HS-5 (cell line): ENCODE results near the gene EPHA1.
"Not testable (repeated sequence)": the region's sequence is repeated elsewhere in the genome, so short reads cannot be mapped to it uniquely, and the experiment has no call there.

Source experiments
- DNase-seq: peaks from one replicate; pipeline ENCODE4 v3.0.0-alpha.2; 2012; ENCODE audit warnings: low read depth

Gene EPHA1

DNA sequence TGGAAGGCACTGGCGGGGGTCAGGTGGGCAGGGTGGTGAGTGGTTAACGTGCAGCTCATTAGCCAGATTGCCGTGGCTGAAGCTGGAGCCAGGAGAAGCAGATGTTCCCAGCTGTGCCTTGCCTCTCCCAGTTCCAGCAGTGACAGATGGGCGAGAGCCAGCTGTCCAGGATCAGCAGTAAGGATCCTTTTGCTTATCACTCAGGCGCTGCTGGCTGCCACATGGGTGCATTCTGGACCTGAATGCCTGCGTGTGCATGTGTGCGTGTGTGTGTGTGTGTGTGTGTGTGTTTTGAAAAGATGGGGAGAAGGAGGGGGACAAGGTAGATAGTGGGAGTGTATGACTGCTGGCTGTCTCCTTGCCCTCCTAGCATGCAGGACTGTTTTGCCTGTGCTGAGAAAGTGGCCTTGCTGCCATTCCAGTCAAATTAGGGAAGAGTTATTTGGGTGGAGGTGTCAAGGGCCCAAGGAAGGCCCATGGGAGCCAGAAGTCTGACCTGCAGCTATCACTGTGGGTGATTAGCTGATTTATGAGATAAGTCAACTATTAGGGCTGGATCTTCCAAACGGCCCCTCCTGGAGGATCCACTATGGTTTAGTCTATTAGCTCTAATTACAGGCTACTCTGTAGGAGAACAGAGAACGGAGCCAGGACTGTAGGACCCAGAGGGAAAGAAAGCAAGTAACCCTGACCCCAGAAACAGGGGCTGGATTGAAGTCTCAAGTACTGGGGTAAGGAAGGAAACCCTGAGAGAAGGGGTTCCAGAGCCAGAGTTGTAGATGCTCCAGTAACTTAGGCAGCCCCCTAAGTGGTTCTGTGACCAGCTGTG lies 3.3 kb downstream of the EPHA1 start:
- DNase-seq: no peak

DNA sequence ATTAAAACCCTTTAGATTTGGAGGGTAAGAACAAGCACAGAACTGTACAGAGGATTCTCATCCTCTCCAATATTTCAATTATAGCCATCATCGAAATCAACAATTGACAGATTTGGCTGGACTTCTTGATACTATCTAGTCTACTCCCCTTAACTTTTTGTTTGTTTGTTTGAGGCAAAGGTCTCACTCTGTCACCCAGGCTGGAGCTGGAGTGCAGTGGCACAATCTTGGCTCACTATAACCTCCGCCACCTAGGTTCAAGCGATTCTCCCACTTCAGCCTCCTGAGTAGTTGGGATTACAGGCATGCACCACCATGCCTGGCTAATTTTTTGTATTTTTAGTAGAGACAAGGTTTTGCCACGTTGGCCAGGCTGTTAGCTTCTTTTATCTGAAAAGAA lies 6.4 kb downstream of the EPHA1 start:
- not testable (repeated sequence) for DNase-seq

DNA sequence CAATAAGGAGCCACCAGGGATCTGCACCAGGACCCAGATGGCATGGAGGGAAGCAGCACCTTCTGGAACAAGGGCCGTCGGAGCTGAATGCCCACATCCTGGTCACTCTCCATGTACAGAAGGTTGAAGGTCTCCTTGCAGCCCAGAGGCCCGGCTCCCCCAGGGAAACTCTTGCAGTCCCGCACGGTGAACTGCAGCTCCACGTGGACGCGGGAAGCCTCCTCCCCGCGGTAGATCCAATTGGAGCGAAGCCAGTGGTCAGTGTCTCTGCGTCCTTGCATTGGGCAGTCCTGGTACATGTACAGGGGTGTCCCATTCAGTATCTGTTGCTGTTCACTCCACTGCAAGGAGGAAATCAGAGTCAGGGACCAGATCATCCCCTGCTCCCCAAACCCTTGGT lies 7.4 kb downstream of the EPHA1 start:
- DNase-seq: no peak

DNA sequence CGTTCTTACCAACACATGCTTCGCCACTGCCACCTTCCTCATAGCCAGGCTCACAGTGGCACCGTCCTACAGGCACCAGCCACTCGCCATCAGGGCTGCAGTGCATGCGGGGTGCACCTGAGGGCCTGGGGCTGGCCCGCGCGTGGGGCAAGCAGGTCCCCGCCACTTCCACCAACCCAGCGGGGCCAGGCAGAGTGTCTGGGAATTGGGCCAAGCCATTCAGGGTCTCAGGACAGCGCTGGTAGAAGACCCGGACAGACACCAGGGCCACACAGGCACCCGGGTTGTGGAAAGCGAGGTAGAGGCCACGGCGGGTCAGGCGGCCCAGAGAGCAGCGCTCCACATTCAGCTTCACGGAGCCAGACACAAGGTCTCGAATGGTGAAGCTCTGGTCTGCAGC lies 9.0 kb downstream of the EPHA1 start:
- DNase-seq: no peak

DNA sequence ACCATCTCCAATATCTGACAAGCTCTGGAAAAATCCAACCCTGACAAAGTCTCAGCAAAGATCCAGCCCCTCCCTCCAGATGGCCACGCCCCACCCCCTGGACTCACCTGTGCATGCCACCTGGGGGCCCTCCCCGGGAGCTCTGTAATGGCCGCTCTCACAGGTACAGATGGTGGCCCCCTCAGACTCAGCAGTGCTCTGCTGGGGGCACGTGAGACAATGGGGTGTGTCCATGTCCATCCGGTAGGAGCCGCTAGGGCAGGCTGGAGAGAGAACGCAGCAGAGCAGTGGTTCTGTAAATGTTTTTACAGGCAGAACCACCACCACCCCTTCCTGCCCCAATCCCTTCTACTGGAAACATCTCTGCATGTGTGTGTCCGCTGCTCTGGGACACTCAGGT lies 9.5 kb downstream of the EPHA1 start:
- no peak for DNase-seq

DNA sequence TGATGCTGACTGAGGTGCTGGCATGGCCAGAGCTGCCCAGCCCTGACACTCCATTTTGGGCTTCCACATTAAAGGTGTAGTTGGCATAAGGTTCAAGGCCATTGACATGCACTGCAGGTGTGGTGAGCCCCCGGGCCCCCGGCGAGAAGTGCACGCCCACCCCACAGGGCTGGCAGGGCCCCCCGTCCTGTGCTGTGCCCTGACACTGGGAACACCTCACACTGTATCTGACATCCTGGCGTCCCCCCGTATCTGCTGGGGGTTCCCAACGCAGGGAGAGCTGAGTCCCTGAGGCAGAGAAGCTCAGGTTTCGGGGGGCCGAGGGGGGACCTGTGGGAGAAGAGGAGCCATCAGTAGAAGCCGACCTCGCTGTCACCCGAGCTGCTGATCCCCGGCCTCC lies 10.0 kb downstream of the EPHA1 start:
- no peak for DNase-seq

DNA sequence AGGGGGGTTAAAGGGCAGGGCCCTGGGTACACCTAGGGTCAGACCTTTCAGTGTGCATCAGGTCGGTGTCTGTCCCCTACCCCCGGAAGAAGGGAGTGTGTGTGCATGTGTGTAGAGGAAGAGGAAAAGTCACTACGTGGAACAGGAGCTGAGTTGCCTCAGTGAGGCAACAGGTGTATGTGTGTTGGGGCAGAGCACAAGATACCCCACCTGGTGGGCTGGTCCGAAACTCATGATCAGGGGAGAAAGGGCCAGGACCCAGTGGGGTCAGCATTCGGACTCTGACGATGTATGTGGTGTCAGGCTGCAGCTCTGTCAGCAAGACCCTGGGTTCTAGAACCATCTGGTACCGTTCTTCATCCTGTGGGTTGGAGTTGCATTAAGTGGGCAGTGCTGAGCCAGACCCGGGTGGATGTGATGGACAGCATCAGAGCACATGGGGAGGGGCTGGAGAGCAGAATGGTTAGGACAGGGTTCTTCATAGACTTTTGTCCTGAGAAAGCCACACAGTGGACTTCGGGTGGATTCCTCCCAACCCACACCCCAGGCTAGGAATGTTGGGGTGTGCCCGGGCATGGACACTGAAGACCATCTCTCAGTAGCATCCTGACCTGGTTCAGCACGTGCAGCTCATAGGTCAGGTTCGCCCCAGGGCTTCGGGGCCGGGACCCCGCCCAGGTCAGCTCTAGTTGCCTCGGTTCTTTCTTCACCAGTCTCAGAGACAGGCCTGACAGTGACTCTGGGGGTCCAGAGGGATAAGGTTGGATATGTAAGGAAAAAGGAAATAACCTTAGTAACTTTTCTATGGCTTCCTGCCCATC lies 10.7 kb downstream of the EPHA1 start:
- DNase-seq: no peak

DNA sequence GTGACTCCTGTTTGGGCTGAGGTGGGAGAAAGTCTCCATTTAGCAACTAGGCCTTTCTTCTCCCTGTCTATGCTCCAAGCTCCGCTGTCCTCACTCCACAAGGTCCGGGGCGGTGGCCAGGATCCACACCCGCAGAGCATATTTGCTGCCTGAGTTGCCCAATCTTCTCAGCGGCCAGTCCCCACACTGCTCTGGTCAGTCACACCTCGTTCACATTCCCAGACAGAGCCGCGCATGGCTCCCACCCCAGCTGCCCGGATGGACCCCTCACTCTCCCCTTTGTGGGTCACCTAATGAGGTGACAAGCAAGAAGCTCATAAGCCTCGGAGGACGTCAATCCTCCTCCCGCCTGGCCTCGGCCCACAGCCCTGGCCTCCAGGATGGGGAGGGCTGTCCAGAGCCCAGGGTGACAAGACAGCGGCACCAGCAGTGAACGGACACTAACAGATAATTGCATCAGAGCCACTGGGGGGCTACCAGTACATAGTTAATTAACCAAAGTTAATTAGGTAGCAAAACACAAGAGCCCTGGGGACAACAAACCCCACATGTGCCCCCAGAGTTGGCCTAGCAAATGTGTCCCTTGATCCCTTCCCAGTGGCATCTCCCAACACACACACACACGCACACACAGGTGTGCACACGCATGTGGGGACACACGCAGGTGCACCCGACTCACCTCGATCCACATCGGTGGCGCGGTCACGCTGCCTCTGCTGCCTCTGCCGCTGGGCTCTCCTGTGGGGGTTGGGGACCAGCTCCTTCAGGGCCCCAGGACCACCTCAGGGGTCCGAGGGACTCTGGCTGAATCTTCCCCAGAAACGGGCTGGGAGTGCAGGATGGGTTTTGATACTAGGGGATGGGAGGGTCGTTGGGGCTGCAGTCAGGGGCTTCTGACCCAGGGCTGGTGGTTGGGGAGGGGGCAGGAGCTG lies 11.8 kb downstream of the EPHA1 start:
- no peak for DNase-seq

DNA sequence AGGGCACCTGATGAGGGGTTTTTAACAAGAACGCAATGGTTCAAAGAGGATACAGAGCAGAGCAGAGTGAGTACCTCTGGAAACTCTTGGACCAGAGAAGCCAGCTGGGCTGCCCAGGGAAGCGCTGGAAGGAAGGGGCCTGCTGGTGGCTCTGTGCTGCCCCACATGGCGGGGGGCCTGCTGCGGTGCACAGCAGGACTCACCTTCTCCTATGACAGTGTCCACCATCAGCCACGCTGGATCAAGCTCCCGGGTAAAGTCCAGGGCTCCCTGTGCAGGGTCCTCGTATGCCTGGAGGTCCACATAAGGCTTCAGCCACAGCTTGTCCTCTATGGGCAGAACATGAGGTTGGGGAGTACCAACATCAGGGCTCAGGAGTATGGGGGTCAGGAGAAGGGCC lies 12.5 kb downstream of the EPHA1 start:
- no peak for DNase-seq

DNA sequence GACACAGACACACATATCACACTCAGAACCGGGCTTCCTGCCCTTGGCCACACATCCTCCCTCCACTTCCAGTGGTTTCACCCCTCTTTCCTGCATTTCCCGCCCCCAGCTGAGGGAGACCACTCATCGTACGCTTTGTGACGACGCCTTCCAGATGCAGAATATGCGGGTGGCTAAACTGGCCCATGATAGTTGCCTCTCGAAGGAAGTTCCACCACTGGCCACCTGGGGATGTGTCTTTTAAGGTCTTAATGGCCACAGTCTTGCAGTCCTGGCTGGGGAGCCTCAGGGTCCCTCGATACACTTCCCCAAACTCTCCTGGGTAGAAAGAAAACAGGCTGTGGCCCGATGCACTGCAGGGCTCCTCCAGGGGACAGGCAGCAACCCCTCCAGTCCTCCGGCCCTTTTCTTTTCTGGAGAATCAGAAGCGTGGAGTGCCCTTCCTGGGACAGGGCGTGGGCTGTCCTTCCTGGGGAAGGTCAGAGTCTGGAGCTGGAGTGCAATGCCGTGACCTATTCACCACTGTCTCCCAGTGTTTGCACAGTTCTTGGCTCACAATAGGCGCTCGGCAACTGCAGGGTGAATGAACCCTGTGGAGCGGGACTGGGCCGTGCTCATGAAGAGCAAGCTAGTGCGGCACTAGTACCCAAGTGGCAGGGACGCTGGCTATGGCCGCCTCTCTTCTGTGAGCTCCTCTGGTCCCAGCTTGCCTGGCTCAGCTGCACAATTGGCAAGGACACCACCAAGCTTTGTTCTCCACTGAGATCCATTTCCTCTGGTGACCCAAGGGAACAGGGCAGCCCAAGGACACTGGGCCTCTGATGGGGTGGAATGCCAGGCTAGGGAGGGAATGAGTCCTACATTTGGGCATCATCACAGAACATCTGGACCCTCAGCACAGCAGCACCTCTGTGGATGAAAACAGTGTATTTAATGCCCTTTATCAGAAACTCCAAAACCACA lies 13.2 kb downstream of the EPHA1 start:
- DNase-seq: no peak

DNA sequence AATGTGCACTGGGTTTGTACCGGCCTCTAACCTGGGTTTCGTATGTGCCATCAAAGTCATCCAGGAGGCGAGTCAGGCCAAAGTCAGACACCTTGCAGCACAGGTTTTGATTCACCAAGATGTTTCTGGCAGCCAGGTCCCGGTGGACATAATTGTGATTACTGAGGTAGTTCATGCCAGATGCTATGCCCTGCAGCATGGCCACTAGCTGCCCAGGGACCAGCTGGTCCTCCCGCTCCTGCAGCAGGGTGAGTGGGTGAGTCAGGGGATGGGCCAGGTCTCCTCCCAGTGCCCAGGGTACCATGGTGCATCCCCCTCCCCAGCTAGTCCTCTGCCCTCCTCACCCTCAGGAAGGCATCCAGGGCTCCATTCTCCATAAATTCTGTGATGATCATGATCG lies 13.9 kb downstream of the EPHA1 start:
- DNase-seq: no peak

DNA sequence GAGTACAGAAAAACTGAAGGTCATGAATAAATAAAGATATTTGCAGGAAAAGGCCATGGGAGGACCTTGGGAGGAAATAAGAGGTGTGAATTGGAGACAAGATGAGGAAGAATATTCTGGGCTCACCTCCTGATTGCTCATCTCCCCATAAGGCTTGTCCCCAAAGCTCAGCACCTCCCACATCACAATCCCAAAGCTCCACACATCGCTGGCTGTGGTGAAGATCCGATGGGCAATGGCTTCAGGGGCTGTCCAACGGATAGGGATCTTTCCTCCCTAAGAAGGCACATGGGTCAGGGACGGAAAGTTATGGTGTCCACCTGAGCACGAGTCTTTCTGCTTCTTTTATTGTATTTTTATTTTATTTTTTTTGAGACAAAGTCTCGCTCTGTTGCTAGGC lies 14.6 kb downstream of the EPHA1 start:
- no peak for DNase-seq

DNA sequence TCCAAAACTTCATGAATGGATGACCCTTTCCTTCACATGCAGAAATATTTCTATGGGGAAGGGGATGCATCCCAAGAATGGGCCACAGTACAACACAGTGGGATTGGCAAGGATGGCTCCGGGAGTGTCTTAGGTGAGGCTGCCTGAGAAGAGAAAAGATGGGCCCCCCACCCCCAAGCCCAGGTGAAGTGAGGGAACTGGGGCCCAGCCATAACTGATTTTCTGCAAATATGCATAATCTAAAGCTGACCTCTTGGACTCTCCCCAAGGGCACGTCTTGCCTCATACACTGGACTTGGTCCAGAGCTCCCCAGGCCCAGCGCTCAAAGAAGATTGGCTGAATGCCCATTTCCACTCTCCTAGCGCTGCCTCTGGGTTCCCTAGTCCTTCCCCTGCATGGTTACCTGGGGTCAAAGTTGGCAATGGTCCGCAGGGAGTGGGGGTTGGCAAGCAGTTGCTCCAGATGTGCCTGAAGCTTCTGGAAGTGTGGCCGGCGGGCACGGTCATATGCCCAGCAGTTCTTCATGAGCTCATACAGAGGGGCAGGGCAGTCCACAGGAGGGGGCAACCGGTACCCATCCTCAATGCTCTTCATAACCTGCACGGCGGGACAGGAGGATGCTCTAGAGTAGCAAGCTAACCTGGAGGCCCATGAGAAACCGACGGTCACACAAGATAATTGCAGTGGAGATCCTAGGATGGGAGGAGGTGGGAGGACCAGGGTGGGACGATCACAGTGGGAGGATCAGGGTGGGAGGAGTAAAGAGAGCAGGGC lies 15.2 kb downstream of the EPHA1 start:
- DNase-seq: no peak

DNA sequence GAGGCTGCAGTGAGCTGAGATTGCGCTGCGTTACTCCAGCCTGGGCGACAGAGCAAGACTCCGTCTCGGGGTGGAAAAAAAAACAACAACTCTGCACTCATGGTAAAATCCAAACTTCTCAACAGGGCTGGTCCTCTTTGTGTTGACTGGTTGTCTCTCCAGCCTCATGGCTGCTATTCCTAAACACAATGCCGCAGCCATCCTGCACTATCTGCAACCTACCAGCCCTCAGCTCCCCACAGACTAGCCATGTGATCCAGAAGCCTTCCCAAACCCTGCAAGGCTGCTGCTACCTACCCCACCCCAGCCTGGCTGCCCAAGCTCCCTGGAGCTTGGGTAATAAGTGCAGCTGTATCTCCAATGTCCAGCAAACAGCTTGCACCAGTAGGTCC lies 15.8 kb downstream of the EPHA1 start:
- no peak for DNase-seq

DNA sequence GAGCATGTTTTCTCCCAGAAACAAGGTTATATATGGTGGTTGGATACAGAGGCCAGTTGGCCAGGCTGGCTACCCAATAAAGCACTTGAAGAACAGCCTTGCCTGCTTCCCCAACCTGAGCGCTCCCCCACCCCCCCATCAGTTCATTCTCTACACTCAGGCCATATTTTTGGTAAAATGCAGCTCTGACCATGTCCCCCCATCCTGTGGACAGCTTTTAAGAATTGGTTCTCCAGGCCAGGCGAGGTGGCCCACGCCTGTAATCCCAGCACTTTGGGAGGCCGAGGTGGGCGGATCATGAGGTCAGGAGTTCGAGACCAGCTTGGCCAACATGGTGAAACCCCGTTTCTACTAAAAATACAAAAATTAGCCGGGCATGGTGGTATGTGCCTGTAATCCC lies 16.2 kb downstream of the EPHA1 start:
- not testable (repeated sequence) for DNase-seq

DNA sequence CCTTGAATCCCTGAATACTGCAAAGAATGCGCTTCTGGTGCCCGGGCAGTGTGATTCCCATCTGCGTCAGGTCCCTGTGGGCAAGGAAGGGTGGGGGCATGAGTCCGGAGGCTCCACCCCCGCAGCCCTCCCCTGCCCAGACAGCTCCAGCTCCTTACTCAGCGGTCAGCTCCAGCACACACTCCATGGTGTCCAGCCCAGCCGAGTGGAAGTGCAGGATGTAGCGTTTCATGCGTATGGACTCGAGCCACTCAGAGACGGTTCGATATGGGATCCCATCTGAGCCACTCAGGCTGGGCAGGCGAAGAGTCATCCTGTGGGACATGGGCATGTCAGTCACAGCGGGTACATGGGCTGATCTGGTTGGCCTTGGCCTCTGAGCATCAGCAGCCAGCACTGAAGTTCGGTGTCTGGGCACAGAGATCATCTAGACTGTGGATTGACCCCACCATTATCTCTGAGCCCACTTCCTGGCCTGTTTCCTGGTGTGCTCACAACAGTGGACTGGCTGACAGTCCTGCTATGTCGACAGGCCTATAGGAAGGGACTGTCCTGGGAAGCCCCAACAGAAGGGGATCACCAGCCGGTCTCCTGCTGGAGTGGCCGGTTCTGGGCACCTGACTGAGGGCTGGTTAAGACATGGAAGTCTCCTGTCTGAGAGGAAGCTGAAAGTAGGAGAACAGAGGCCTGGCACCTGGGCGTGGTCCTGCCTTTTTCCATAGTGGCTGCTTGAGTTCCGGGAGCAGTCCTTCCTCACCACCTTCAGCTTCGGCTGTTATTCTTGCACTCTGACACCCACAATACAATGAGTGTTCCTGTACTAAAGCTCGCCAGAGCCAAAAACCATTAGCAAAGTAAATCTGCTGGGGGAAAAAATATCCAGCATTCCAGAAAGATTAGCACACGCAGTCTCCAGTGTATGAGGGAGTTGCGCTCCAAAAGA lies 16.9 kb downstream of the EPHA1 start:
- no peak for DNase-seq

DNA sequence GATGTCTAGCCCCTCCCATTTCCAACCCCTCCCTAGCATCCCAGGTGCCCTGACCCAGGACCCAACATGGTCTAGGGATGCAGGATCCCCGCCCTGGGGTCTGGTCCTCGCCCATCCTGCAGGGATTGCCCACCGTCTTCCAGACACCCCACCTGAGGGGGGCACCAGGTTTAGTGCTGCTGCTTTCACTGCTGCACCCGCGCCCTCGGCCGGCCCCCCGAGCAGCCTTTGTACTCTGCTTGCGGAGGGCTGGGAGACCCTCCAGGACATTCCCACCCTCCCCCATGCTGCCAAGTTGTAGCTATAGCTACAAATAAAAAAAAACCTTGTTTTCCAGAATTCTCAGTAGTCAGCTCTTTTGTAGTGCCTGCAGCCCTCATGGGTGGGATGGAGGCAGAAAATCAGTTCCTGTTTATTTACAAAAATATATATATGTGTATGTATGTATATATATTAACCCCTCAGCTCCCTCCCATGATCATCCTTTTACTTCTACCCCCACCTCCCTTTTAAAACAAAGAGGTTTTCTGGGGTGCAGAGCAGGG lies 17.8 kb downstream of the EPHA1 start:
- no peak for DNase-seq

DNA sequence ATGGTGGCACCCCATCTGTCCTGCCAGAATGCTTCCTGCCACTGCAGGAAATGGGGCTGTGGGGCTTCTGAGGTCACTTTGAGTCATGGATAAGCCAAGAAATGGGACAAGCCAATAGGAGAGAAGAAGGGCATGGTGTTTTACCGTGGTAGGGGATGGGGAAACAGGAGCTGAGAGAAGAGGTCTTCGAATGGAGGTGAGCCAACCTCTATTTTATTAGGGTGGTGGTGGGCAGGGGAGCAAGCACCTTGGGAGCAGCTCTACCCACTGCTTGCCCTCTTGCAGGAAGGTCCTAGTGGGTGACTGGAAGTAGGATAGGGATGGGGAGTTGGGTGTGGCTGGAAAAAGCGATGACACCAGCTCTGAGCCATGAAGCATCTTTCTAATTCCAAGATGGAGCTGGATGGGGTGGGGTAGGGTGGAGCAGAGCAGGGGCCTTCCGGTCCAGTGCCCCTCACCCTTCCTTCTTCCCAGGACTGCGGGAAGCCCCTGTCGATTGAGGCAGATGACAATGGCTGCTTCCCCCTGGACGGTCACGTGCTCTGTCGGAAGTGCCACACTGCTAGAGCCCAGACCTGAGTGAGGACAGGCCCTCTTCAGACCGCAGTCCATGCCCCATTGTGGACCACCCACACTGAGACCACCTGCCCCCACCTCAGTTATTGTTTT lies 18.4 kb downstream of the EPHA1 start:
- DNase-seq: no peak
